ENCODE measurements around the gene CLEC20A. TPM values are rescaled to one million over a fixed set of nuclear protein-coding genes. Genes with fewer than 3 reads are reported as not detected.

Gene CLEC20A
- total RNA-seq, 1 donor from 2014 or later, result not detected

DNA sequence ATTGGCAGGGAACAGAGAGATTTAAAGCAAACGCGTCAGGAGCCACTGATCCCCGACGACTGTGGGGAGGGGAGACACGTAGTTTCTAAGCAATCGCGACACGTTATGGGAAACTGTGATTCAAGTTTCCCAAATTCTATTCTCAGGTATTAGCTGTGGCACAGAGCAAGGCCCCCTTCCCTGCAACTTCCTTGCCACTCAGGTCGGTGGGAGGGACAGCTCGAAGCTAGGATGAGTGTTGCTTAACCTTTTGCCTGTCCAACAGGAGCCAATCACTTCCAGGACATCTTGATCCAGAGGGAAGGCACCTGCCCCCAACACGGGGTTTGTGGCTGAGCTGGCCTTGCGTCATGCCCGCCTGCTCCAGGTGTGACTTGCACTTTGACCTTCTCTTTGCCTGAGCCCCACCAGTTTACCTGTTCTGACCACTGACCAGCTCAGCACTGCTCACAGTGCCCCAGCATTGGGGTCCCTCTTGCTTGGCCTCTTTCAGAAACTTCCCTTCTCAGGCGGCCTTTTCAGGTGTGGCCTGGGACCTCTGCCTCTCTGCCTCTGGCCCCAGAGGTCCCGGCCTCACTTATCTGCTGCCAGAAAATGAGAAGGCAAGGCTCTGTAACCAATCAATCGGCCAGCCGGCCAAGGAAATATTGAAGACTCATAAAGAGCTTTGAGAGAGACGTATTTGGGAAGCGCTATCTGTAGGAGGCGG, 40.8 kb upstream of the CLEC20A start:
- no peak overlapping the region for H3K4me3 Mint-ChIP-seq
- H3K27me3 Mint-ChIP-seq (ENCODE audit: low read depth), result no peaks in the 10 kb centered on the region
- TF ChIP-seq, protein P1, sequence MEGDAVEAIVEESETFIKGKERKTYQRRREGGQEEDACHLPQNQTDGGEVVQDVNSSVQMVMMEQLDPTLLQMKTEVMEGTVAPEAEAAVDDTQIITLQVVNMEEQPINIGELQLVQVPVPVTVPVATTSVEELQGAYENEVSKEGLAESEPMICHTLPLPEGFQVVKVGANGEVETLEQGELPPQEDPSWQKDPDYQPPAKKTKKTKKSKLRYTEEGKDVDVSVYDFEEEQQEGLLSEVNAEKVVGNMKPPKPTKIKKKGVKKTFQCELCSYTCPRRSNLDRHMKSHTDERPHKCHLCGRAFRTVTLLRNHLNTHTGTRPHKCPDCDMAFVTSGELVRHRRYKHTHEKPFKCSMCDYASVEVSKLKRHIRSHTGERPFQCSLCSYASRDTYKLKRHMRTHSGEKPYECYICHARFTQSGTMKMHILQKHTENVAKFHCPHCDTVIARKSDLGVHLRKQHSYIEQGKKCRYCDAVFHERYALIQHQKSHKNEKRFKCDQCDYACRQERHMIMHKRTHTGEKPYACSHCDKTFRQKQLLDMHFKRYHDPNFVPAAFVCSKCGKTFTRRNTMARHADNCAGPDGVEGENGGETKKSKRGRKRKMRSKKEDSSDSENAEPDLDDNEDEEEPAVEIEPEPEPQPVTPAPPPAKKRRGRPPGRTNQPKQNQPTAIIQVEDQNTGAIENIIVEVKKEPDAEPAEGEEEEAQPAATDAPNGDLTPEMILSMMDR (IDR thresholded peaks at IDR 0.05; ENCODE audit: unreplicated experiment), result no peak
- H3K36me3 Mint-ChIP-seq, result no peaks in the 10 kb centered on the region
- DNase-seq (ENCODE audit: low spot score in 2 of 2, unreplicated experiment in 2 of 2), result no peak
- H3K4me1 Mint-ChIP-seq, result peaks cover 3% of the 10 kb centered on the region
- H3K9me3 Mint-ChIP-seq, result no peaks in the 10 kb centered on the region
- no peak overlapping the region for H3K27ac Mint-ChIP-seq

DNA sequence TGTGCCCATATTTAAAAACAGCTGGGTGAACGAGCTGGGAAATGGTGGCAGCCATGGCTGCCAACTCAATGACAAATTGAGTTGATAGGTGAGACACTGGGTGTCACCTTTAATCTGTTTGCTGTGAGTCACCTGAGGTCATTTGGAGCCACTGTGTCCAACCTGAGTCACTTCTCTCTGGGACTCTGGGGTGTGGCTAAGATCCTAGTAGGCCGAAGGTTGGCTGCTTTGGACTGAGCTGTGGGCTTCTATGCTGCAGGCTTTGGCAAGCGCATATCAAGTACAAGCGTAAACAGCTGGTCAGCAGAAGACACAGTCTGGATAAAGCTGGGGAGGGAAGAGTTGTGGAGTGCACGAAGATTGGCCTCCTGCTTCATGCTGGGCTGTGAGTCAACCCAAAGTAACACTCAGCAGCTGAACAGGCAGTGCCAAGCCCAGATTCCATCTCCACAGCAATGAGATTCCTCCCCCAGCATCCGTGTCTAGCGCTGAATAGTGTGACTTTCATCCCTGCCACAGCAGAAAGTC, 40.1 kb upstream of the CLEC20A start:
- Mint-ChIP-seq H3K36me3 (no peaks in the 10 kb centered on the region), H3K27me3 (ENCODE audit: low read depth) (no peaks in the 10 kb centered on the region), H3K27ac (no peak overlapping the region), H3K4me1 (peaks cover 5% of the 10 kb centered on the region), H3K9me3 (no peaks in the 10 kb centered on the region), H3K4me3 (no peak overlapping the region)
- TF ChIP-seq, protein P1 (IDR thresholded peaks at IDR 0.05; ENCODE audit: unreplicated experiment), result no peak
- DNase-seq (ENCODE audit: low spot score in 2 of 2, unreplicated experiment in 2 of 2), result no peak

DNA sequence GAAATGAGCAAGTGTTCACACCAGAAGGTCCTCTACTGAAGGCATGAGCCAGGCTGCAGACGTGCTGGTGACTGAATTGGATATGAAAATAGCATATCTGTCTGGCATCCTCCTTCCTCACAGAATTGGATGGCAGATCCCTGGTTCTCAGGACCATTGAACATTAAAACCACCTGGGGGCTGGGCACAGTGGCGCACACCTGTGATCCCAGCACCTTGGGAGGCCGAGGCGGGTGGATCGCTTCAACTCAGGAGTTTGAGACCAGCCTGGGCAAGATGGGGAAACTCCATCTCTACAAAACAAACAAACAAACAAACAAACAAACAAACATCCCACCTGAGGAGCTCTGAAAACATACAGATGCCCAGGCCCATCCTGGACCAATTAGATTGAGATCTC, 39.6 kb upstream of the CLEC20A start:
- Mint-ChIP-seq H3K4me3 (no peak overlapping the region), H3K27ac (no peak overlapping the region), H3K27me3 (ENCODE audit: low read depth) (no peaks in the 10 kb centered on the region), H3K9me3 (no peaks in the 10 kb centered on the region), H3K4me1 (peaks cover 5% of the 10 kb centered on the region), H3K36me3 (no peaks in the 10 kb centered on the region)
- TF ChIP-seq, protein P1 (IDR thresholded peaks at IDR 0.05; ENCODE audit: unreplicated experiment), result no peak
- no peak for DNase-seq (ENCODE audit: low spot score in 2 of 2, unreplicated experiment in 2 of 2)

DNA sequence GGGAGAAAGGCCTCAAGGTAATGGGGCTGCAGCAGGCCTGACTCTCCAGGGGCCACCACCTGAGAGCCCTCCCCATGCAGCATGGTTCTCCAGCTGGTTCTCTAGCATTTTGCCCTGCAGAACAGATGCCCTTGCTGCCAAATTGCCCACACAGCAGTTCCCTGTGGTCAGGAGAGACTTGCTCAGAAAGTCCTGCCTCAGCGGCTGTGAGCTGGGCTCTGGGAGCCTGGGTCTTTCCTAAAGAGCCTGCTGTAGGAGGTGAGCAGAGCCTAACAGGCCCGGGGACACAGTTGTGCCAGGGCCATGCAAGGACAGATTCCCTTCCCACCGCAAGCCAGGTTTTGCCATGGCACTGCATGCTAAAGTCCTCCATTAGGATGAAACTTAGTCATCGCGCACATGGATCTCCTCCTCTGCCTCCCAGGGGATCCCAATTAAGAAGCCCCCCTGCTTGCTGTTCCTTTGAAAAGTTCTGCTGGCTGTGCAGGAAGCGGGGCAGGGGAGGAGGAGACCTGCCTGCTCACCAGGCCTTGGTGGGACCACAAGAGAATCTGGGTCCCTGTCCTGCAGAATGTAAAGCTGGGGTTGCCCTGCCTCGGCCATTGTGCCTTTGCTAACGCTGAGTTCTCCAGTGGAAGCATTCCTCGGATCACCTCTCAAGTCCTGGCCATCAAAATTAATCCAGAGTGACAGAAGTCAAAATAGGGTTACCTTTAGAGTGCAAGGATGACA, 37.5 kb upstream of the CLEC20A start:
- no peaks in the 10 kb centered on the region for H3K9me3 Mint-ChIP-seq
- no peaks in the 10 kb centered on the region for H3K27me3 Mint-ChIP-seq (ENCODE audit: low read depth)
- TF ChIP-seq, protein P1 (IDR thresholded peaks at IDR 0.05; ENCODE audit: unreplicated experiment), result no peak
- no peaks in the 10 kb centered on the region for H3K36me3 Mint-ChIP-seq
- H3K4me3 Mint-ChIP-seq, result no peak overlapping the region
- peaks cover 21% of the 10 kb centered on the region for H3K4me1 Mint-ChIP-seq
- no peak for DNase-seq (ENCODE audit: low spot score in 2 of 2, unreplicated experiment in 2 of 2)
- H3K27ac Mint-ChIP-seq, result no peak overlapping the region

DNA sequence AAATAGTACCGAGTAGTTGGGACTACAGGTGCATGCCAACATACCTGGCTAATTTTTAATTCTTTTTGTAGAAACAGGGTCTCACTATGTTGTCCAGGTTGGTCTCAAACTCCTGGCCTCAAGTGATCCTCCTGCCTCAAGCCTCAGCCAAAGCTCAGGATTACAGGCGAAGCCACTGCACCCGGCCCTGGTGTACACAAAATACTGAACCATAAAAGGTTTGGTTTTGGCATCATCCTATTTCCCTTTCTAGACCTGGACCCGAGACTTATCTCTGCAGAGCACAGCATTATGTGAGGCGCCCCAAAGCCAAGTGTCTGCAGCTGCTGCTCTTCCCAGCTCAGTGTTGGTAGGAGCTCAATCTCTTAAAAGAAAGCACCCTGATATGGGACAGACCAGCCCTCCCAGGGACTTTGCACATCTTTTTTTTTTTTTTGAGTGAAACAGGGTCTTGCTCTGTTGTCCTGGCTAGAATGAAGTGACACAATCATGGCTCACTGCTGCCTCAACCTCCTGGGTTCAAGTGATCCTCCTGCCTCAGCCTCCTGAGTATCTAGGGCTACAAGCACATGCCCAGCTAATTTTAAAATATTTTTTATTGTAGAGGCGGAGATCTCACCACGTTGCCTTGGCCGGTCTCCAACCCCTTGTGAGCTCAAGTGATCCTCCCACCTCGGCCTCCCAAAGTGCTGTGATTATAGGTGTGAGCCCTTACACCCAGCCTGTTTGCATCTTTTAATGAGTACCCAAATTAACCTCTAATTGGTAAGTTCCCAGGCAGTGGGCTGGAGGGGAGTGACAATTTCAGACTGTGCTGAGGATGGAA, 36.6 kb upstream of the CLEC20A start:
- no peak overlapping the region for H3K27ac Mint-ChIP-seq
- H3K4me1 Mint-ChIP-seq, result peaks cover 22% of the 10 kb centered on the region
- H3K27me3 Mint-ChIP-seq (ENCODE audit: low read depth), result no peaks in the 10 kb centered on the region
- no peaks in the 10 kb centered on the region for H3K36me3 Mint-ChIP-seq
- TF ChIP-seq, protein P1 (IDR thresholded peaks at IDR 0.05; ENCODE audit: unreplicated experiment), result no peak
- no peak for DNase-seq (ENCODE audit: low spot score in 2 of 2, unreplicated experiment in 2 of 2)
- no peak overlapping the region for H3K4me3 Mint-ChIP-seq
- H3K9me3 Mint-ChIP-seq, result no peaks in the 10 kb centered on the region
